Progenitor cell of endocrine pancreas (in vitro differentiated cells): ENCODE measurements around the gene RUFY3. TPM values are rescaled to one million over a fixed set of nuclear protein-coding genes. Genes with fewer than 3 reads are reported as not detected.
"Not testable (repeated sequence)": the region's sequence is repeated elsewhere in the genome, so short reads cannot be mapped to it uniquely, and the experiment has no call there.

Experiments
- DNase-seq: peaks from one replicate; pipeline ENCODE4 v3.0.0; 2021; ENCODE audit warnings: low spot score; ENCODE audit not compliant: unreplicated experiment
- H3K27ac Mint-ChIP-seq: 2 replicates; pipeline ENCODE4 v1.8.0; 2021; ENCODE audit warnings: mild to moderate bottlenecking, moderate library complexity, mixed read lengths
- H3K27me3 Mint-ChIP-seq: 2 replicates; pipeline ENCODE4 v1.8.0; 2021; ENCODE audit warnings: mixed read lengths
- H3K36me3 Mint-ChIP-seq: 2 replicates; pipeline ENCODE4 v1.8.0; 2022; ENCODE audit warnings: mixed read lengths; ENCODE audit not compliant: insufficient read depth
- H3K4me1 Mint-ChIP-seq: 2 replicates; pipeline ENCODE4 v1.8.0; 2021; ENCODE audit warnings: low read depth, mixed read lengths
- H3K4me3 Mint-ChIP-seq: 2 replicates; pipeline ENCODE4 v1.8.0; 2021; ENCODE audit warnings: low read depth, mild to moderate bottlenecking, moderate library complexity, mixed read lengths
- H3K9me3 Mint-ChIP-seq: 2 replicates; pipeline ENCODE4 v1.8.0; 2021; ENCODE audit warnings: low read depth, mixed read lengths
- total RNA-seq: library from RNA; stranded (reverse); gene quantifications from 2 replicates; pipeline ENCODE4 v1.2.1, GENCODE V29; 2021
- TF ChIP-seq, protein P1 (sequence below): fragments of 200-600 bp; sonication (generic); IDR thresholded peaks from one replicate; pipeline ENCODE4 v1.5.0; 2021; ENCODE audit warnings: antibody characterized with exemption, mild to moderate bottlenecking; ENCODE audit not compliant: unreplicated experiment

Gene RUFY3
- total RNA-seq, 1 donor from 2014 or later = 103 TPM

GRCh38 chr4:70725633-70726032 is 3.9 kb downstream of the RUFY3 start:
- TF ChIP-seq, protein P1, sequence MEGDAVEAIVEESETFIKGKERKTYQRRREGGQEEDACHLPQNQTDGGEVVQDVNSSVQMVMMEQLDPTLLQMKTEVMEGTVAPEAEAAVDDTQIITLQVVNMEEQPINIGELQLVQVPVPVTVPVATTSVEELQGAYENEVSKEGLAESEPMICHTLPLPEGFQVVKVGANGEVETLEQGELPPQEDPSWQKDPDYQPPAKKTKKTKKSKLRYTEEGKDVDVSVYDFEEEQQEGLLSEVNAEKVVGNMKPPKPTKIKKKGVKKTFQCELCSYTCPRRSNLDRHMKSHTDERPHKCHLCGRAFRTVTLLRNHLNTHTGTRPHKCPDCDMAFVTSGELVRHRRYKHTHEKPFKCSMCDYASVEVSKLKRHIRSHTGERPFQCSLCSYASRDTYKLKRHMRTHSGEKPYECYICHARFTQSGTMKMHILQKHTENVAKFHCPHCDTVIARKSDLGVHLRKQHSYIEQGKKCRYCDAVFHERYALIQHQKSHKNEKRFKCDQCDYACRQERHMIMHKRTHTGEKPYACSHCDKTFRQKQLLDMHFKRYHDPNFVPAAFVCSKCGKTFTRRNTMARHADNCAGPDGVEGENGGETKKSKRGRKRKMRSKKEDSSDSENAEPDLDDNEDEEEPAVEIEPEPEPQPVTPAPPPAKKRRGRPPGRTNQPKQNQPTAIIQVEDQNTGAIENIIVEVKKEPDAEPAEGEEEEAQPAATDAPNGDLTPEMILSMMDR = no peak
- peak overlapping the region; percentile 76 for H3K27ac Mint-ChIP-seq

GRCh38 chr4:70726515-70726914 is 4.8 kb downstream of the RUFY3 start:
- DNase-seq, H3K9me3 Mint-ChIP-seq, H3K27me3 Mint-ChIP-seq, H3K36me3 Mint-ChIP-seq, H3K4me3 Mint-ChIP-seq: not testable (repeated sequence)
- Mint-ChIP-seq H3K27ac (peak overlapping the region; percentile 16), H3K4me1 (peaks cover 13% of the 10 kb centered on the region)

More at GRCh38 chr4:70725633-70726032, 3.9 kb downstream of the RUFY3 start:
- H3K9me3 Mint-ChIP-seq = no peaks in the 10 kb centered on the region
- peaks cover 13% of the 10 kb centered on the region for H3K4me1 Mint-ChIP-seq
- DNase-seq = no peak
- no peaks in the 10 kb centered on the region for H3K36me3 Mint-ChIP-seq
- no peak overlapping the region for H3K4me3 Mint-ChIP-seq
- H3K27me3 Mint-ChIP-seq = no peaks in the 10 kb centered on the region

- Mint-ChIP-seq H3K27me3 (no peaks in the 10 kb centered on the region), H3K27ac (no peak overlapping the region), H3K36me3 (peaks cover 3% of the 10 kb centered on the region), H3K4me3 (no peak overlapping the region), H3K4me1 (peaks cover 10% of the 10 kb centered on the region), H3K9me3 (no peaks in the 10 kb centered on the region)
- TF ChIP-seq, protein P1 = no peak
- no peak for DNase-seq
Observed at GRCh38 chr4:70728091-70728490, 6.3 kb downstream of the RUFY3 start.

DNA sequence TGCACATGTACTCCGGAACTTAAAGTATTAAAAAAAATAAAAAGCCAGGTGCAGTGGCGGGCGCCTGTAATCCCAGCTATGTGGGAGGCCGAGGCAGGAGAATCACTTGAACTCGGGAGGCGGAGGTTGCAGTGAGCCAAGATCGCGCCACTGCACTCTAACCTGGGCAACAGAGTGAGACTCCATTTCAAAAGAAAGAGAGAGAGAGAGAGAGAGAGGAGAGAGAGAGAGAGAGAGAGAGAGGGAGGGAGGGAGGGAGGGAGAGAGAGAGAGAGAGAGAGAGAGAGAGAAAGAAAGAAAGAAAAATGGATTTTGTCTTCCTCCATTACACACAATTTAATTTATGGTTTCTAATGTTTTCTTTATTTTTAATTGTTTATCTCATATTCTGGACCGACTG is 11.1 kb downstream of the RUFY3 start:
- not testable (repeated sequence) for DNase-seq, H3K27me3 Mint-ChIP-seq, H3K9me3 Mint-ChIP-seq

DNA sequence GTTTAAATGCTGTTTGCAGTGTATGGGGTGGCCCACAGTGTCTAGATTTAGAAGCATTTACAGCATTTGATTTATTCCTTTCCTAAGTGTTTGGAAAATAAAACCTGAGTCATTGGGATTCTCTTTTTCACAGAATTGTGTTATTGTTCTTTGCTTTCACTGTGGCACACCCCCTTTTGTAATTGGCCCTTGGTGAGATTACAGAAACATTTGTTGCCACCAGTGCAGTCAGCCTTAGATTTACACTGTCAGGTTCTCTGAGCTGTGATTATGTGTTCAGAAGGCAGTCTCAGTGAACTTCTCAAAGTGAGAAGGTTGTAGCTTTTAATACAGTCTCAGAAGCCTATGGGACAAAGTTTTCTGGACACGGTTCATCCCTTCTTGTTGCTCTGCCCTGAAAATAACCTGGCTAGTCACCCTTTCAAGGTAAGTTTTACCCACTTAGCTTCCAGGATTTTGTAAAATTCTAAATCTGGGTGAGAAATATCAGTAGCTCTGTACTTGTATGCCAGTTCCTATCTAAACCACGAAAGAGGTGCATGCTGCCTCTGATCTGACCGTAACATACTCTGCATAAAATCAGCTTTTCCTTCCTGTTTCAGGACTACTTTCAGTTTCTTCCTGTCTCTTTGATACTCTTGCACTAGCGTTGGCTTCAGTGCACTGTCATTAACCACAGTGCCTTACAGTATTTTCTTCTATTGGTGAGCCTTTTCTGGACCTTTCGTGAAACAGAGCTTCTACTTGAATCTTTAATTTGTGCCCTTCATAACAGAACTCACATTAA is 12.6 kb downstream of the RUFY3 start:
- Mint-ChIP-seq H3K36me3 (peaks cover 3% of the 10 kb centered on the region), H3K27ac (peak overlapping the region; percentile 12), H3K4me3 (no peak overlapping the region), H3K9me3 (no peaks in the 10 kb centered on the region), H3K27me3 (no peaks in the 10 kb centered on the region), H3K4me1 (peaks cover 14% of the 10 kb centered on the region)
- no peak for DNase-seq
- TF ChIP-seq, protein P1 = no peak

More for the DNA sequence above, 11.1 kb downstream of the RUFY3 start:
- H3K4me1 Mint-ChIP-seq = peaks cover 12% of the 10 kb centered on the region
- H3K4me3 Mint-ChIP-seq, H3K27ac Mint-ChIP-seq, H3K36me3 Mint-ChIP-seq: not testable (repeated sequence)

- Mint-ChIP-seq H3K9me3 (no peaks in the 10 kb centered on the region), H3K4me3 (no peak overlapping the region), H3K4me1 (peaks cover 15% of the 10 kb centered on the region), H3K27me3 (no peaks in the 10 kb centered on the region), H3K27ac (peak overlapping the region; percentile 12), H3K36me3 (peaks cover 3% of the 10 kb centered on the region)
- no peak for DNase-seq
- TF ChIP-seq, protein P1 = no peak
Observed at GRCh38 chr4:70734971-70735370, 13.2 kb downstream of the RUFY3 start.
